Peyer's patch (tissue), 4 donors: ENCODE results near the gene C4orf54. TPM values are rescaled to one million over a fixed set of nuclear protein-coding genes. Genes with fewer than 3 reads are reported as not detected.

Experiments used
- DNase-seq, 3 donors: peaks; one replicate each; pipeline ENCODE4 v3.0.0-alpha.2; 2017 to 2019
- H3K27ac ChIP-seq, 4 donors: fragments of 200-600 bp; sonication (generic); one replicate each; pipeline ENCODE4 v1.5.1; 2016 to 2019
- H3K27me3 ChIP-seq, 2 donors: fragments of 200-600 bp; sonication (generic); one replicate each; pipeline ENCODE4 v1.5.1; 2019
- H3K36me3 ChIP-seq, 3 donors: fragments of 200-600 bp; sonication (generic); one replicate each; pipeline ENCODE4 v1.5.1; 2016 to 2019
- H3K4me1 ChIP-seq, 4 donors: fragments of 200-600 bp; sonication (generic); one replicate each; pipeline ENCODE4 v1.5.1; 2016 to 2019
- H3K4me3 ChIP-seq, 4 donors: fragments of 200-600 bp; sonication (generic); 1 replicate in 3 of 4; 2 replicates in 1 of 4; pipeline ENCODE4 v1.5.1; 2016 to 2019; ENCODE audit warnings: mild to moderate bottlenecking in 1 of 4
- H3K9me3 ChIP-seq, 4 donors: fragments of 200-600 bp; sonication (generic); one replicate each; pipeline ENCODE4 v1.5.1; 2016 to 2019; ENCODE audit warnings: mild to moderate bottlenecking in 1 of 4
- CTCF ChIP-seq, 6 experiments: fragments of 450-650 bp in 4 of 6; fragments of 200-600 bp in 2 of 6; sonication (generic) in 1 of 6; IDR thresholded peaks; one replicate each; pipeline ENCODE4 v1.5.1; 2017 to 2019; ENCODE audit warnings: antibody characterized with exemption in 6 of 6, mild to moderate bottlenecking in 3 of 6, moderate library complexity in 1 of 6
- POLR2A ChIP-seq, 2 donors: fragments of 450-650 bp; IDR thresholded peaks; one replicate each; pipeline ENCODE4 v1.5.1; 2017; ENCODE audit warnings: antibody characterized with exemption in 2 of 2, mild to moderate bottlenecking in 2 of 2, moderate library complexity in 2 of 2
- total RNA-seq, 4 donors: library from RNA; depleted of rRNA; stranded (reverse); fragments of >200 nt; gene quantifications; one replicate each; pipeline ENCODE4 v1.1.0, GENCODE V29; 2016

Gene C4orf54
- total RNA-seq, 4 donors from 2014 or later: not detected

GRCh38 chr4:99647071-99647470 lies 10.6 kb downstream of the C4orf54 start:
- Histone ChIP-seq H3K4me1 (no peaks in the 10 kb centered on the region), H3K36me3 (no peaks in the 10 kb centered on the region), H3K9me3 (no peaks in the 10 kb centered on the region), H3K4me3 (no peak overlapping the region), H3K27me3 (no peaks in the 10 kb centered on the region), H3K27ac (no peak overlapping the region)
- TF ChIP-seq POLR2A (IDR thresholded peaks at IDR 0.05) (no peak), CTCF (IDR thresholded peaks at IDR 0.05) (no peak)
- DNase-seq: no peak

GRCh38 chr4:99645638-99646037 lies 12.0 kb downstream of the C4orf54 start:
- DNase-seq: no peak
- Histone ChIP-seq H3K36me3 (no peaks in the 10 kb centered on the region), H3K27ac (no peak overlapping the region), H3K4me3 (no peak overlapping the region), H3K4me1 (no peaks in the 10 kb centered on the region), H3K27me3 (no peaks in the 10 kb centered on the region), H3K9me3 (no peaks in the 10 kb centered on the region)
- TF ChIP-seq POLR2A (IDR thresholded peaks at IDR 0.05) (no peak), CTCF (IDR thresholded peaks at IDR 0.05) (no peak)

GRCh38 chr4:99645036-99645435 lies 12.6 kb downstream of the C4orf54 start:
- H3K36me3 ChIP-seq: no peaks in the 10 kb centered on the region
- H3K27ac ChIP-seq: no peak overlapping the region

GRCh38 chr4:99644453-99644852 lies 13.2 kb downstream of the C4orf54 start:
- no peak for DNase-seq
- no peak for TF ChIP-seq CTCF (IDR thresholded peaks at IDR 0.05)
- TF ChIP-seq POLR2A (IDR thresholded peaks at IDR 0.05): no peak
- Histone ChIP-seq H3K36me3 (no peaks in the 10 kb centered on the region), H3K4me1 (no peaks in the 10 kb centered on the region), H3K4me3 (no peak overlapping the region), H3K27me3 (no peaks in the 10 kb centered on the region), H3K27ac (no peak overlapping the region), H3K9me3 (no peaks in the 10 kb centered on the region)

More at GRCh38 chr4:99645036-99645435, 12.6 kb downstream of the C4orf54 start:
- no peaks in the 10 kb centered on the region for H3K27me3 ChIP-seq
- H3K9me3 ChIP-seq: no peaks in the 10 kb centered on the region
- no peak for TF ChIP-seq CTCF (IDR thresholded peaks at IDR 0.05)
- no peak for TF ChIP-seq POLR2A (IDR thresholded peaks at IDR 0.05)
- no peak overlapping the region for H3K4me3 ChIP-seq
- no peaks in the 10 kb centered on the region for H3K4me1 ChIP-seq
- DNase-seq: no peak

GRCh38 chr4:99642725-99643489 lies 14.7 kb downstream of the C4orf54 start:
- Histone ChIP-seq H3K27me3 (no peaks in the 10 kb centered on the region), H3K9me3 (no peaks in the 10 kb centered on the region), H3K4me3 (no peak overlapping the region), H3K27ac (no peak overlapping the region), H3K4me1 (no peaks in the 10 kb centered on the region), H3K36me3 (no peaks in the 10 kb centered on the region)
- no peak for TF ChIP-seq CTCF (IDR thresholded peaks at IDR 0.05)
- DNase-seq: no peak
